HEK293 (cell line): ENCODE results near the gene RILPL2.

Experiments
- CTCF ChIA-PET: fragments of 350-600 bp; formaldehyde crosslinking; extraction: SDS; loops from one replicate; lab custom pipeline; 2021; ENCODE audit warnings: antibody characterized with exemption; lab: Yijun Ruan, JAX
- POLR2A ChIA-PET: fragments of 300-600 bp; formaldehyde crosslinking; extraction: SDS; loops from one replicate; lab custom pipeline; 2020; ENCODE audit warnings: antibody characterized with exemption, inconsistent platforms; lab: Yijun Ruan, JAX
- H3K27ac ChIP-seq: fragments of 200-500 bp; sonication (Bioruptor generic); 2 replicates; pipeline ENCODE4 v1.5.1; 2014; ENCODE audit warnings: low read depth, low read length, control low read depth, inconsistent platforms; ENCODE audit errors: extremely low read depth
- H3K36me3 ChIP-seq, 2 experiments: fragments of 200-500 bp in 1 of 2; sonication (Bioruptor generic) in 1 of 2; 1 replicate in 1 of 2; 2 replicates in 1 of 2; pipeline ENCODE4 v1.5.1; 2014 to 2017; ENCODE audit warnings: inconsistent platforms in 2 of 2, low read length in 2 of 2; ENCODE audit not compliant: control insufficient read depth in 2 of 2, insufficient read depth in 1 of 2
- H3K4me1 ChIP-seq: fragments of 200-500 bp; sonication (Bioruptor generic); 2 replicates; pipeline ENCODE4 v1.5.1; 2014; ENCODE audit warnings: mild to moderate bottlenecking, low read length, inconsistent platforms; ENCODE audit not compliant: control insufficient read depth, insufficient read depth
- H3K4me3 ChIP-seq: 2 replicates; pipeline ENCODE4 v1.5.1; 2011; ENCODE audit warnings: low read depth, mild to moderate bottlenecking, control low read depth, low read length, moderate library complexity
- H3K9me3 ChIP-seq: fragments of 200-500 bp; sonication (Bioruptor generic); 2 replicates; pipeline ENCODE4 v1.5.1; 2014; ENCODE audit warnings: low read depth, low read length, inconsistent platforms; ENCODE audit not compliant: control insufficient read depth, insufficient read depth
- FEZF1 ChIP-seq: fragments of 450-650 bp; formaldehyde crosslinking; IDR thresholded peaks from 2 replicates; pipeline ENCODE4 v1.5.1; 2016; ENCODE audit warnings: missing biosample characterization, missing genetic modification characterization
- KLF1 ChIP-seq: fragments of 450-650 bp; formaldehyde crosslinking; IDR thresholded peaks from 2 replicates; pipeline ENCODE4 v1.5.1; 2016; ENCODE audit warnings: missing biosample characterization, missing genetic modification characterization
- PATZ1 ChIP-seq: fragments of 450-650 bp; formaldehyde crosslinking; IDR thresholded peaks from 2 replicates; pipeline ENCODE4 v1.5.1; 2016; ENCODE audit warnings: missing biosample characterization, missing genetic modification characterization
- PRDM10 ChIP-seq: fragments of 450-650 bp; formaldehyde crosslinking; IDR thresholded peaks from 2 replicates; pipeline ENCODE4 v1.5.1; 2016; ENCODE audit warnings: missing biosample characterization, missing genetic modification characterization
- PRDM6 ChIP-seq: fragments of 450-650 bp; formaldehyde crosslinking; IDR thresholded peaks from 2 replicates; pipeline ENCODE4 v1.5.1; 2017; ENCODE audit warnings: missing biosample characterization, missing genetic modification characterization
- REST ChIP-seq: fragments of 450-650 bp; formaldehyde crosslinking; IDR thresholded peaks from 2 replicates; pipeline ENCODE4 v1.5.1; 2016; ENCODE audit warnings: missing biosample characterization, missing genetic modification characterization
- TRIM28 ChIP-seq: IDR thresholded peaks from 2 replicates; pipeline ENCODE4 v1.6.1; 2011; ENCODE audit warnings: low read length, control low read depth, borderline replicate concordance
- ZBTB20 ChIP-seq: fragments of 450-650 bp; formaldehyde crosslinking; IDR thresholded peaks from 2 replicates; pipeline ENCODE4 v1.5.1; 2016; ENCODE audit warnings: missing biosample characterization, missing genetic modification characterization
- ZNF157 ChIP-seq: fragments of 450-650 bp; formaldehyde crosslinking; IDR thresholded peaks from 2 replicates; pipeline ENCODE4 v1.5.1; 2016; ENCODE audit warnings: missing biosample characterization, missing genetic modification characterization
- ZNF292 ChIP-seq: fragments of 450-650 bp; formaldehyde crosslinking; IDR thresholded peaks from 2 replicates; pipeline ENCODE4 v1.5.1; 2016; ENCODE audit warnings: low read depth, missing biosample characterization, missing genetic modification characterization, borderline replicate concordance
- ZNF302 ChIP-seq: fragments of 450-650 bp; formaldehyde crosslinking; IDR thresholded peaks from 2 replicates; pipeline ENCODE4 v1.5.1; 2016; ENCODE audit warnings: missing biosample characterization, missing genetic modification characterization, low read depth
- ZNF335 ChIP-seq: fragments of 450-650 bp; formaldehyde crosslinking; conservative IDR thresholded peaks from 2 replicates; pipeline ENCODE4 v1.5.1; 2016; ENCODE audit warnings: missing biosample characterization, missing genetic modification characterization
- ZNF391 ChIP-seq: fragments of 450-650 bp; formaldehyde crosslinking; IDR thresholded peaks from 2 replicates; pipeline ENCODE4 v1.5.1; 2016; ENCODE audit warnings: low read depth, missing biosample characterization, missing genetic modification characterization, borderline replicate concordance
- ZNF398 ChIP-seq: fragments of 450-650 bp; formaldehyde crosslinking; IDR thresholded peaks from 2 replicates; pipeline ENCODE4 v1.5.1; 2017; ENCODE audit warnings: missing biosample characterization, missing genetic modification characterization
- ZNF513 ChIP-seq: fragments of 450-650 bp; IDR thresholded peaks from 2 replicates; pipeline ENCODE4 v1.5.1; 2018; ENCODE audit warnings: missing biosample characterization, missing genetic modification characterization
- ZNF555 ChIP-seq: fragments of 450-650 bp; formaldehyde crosslinking; conservative IDR thresholded peaks from 2 replicates; pipeline ENCODE4 v1.5.1; 2017; ENCODE audit warnings: missing biosample characterization, mild to moderate bottlenecking, missing genetic modification characterization, inconsistent platforms
- ZNF645 ChIP-seq: fragments of 450-650 bp; formaldehyde crosslinking; IDR thresholded peaks from 2 replicates; pipeline ENCODE4; 2016; ENCODE audit warnings: missing biosample characterization, missing genetic modification characterization

RILPL2 gene

GRCh38 chr12:123445388-123446332 is 9.2 kb upstream of the RILPL2 start:
- POLR2A ChIA-PET, result interaction anchor here (0.7 to 1.3 kb wide), 4 partner anchors 9 to 213 kb away, joined by 3 read pairs; partner anchors contain the start of genes MPHOSPH9, MTRFR and RILPL2
- TF ChIP-seq ZNF398 (tag by site-specific recombination) (peak; percentile 72), ZNF157 (tag by site-specific recombination) (peak; percentile 65; the same call in 1 of the 2 replicates), ZBTB20 (tag by site-specific recombination) (peak; percentile 97), PATZ1 (no peak), ZNF391 (no peak), ZNF645 (tag by site-specific recombination) (no peak), PRDM6 (tag by site-specific recombination) (peak; percentile 53), ZNF302 (tag by site-specific recombination) (no peak), REST (no peak), KLF1 (tag by site-specific recombination) (no peak), ZNF513 (tag by site-specific recombination) (no peak), TRIM28 (0 out of 2 replicates have a peak, but pooled peaks have one; percentile 13), ZNF292 (no peak), PRDM10 (tag by site-specific recombination) (peak; percentile 84), ZNF335 (peak; percentile 22; the same call in 1 of the 2 replicates), ZNF555 (tag by site-specific recombination) (no peak), FEZF1 (tag by site-specific recombination) (no peak; the same call in 1 of the 2 replicates)
- Histone ChIP-seq H3K9me3 (no peaks in the 10 kb centered on the region), H3K27ac (peak overlapping the region; percentile 61), H3K4me3 (no peak overlapping the region), H3K4me1 (peaks cover 7% of the 10 kb centered on the region; the same call in 1 of the 2 replicates), H3K36me3 (no peaks in the 10 kb centered on the region)
- CTCF ChIA-PET, result interaction anchor here (0.5 to 1.0 kb wide), 3 partner anchors 61 to 136 kb away, joined by 3 to 5 read pairs (median 4); no protein-coding TSS in a partner anchor
